Calu3 (cell line): ENCODE data around the gene TWF2. TPM values are rescaled to one million over a fixed set of nuclear protein-coding genes. Genes with fewer than 3 reads are reported as not detected.

ENCODE experiments used
- BruUV-seq: library from RNA; stranded (reverse); fragments of 400-500 nt; replicated peaks from 2 replicates; lab custom pipeline; 2021; lab: Mats Ljungman, UMichigan
- CTCF ChIA-PET: fragments of 300-600 bp; sonication (Branson Sonifier 250); formaldehyde crosslinking; loops from one replicate; lab custom pipeline; 2022; ENCODE audit warnings: antibody characterized with exemption; lab: Charles Lee
- DNase-seq: peaks from one replicate; pipeline ENCODE4 v3.0.0; 2022
- H3K27ac Mint-ChIP-seq: one replicate; pipeline ENCODE4 v1.8.0; 2022; ENCODE audit warnings: mixed read lengths; ENCODE audit not compliant: unreplicated experiment
- H3K27me3 Mint-ChIP-seq: one replicate; pipeline ENCODE4 v1.8.0; 2022; ENCODE audit warnings: mixed read lengths; ENCODE audit not compliant: unreplicated experiment
- H3K36me3 Mint-ChIP-seq: one replicate; pipeline ENCODE4 v1.8.0; 2022; ENCODE audit warnings: mild to moderate bottlenecking, moderate library complexity, mixed read lengths; ENCODE audit not compliant: insufficient read depth, unreplicated experiment
- H3K4me1 Mint-ChIP-seq: one replicate; pipeline ENCODE4 v1.8.0; 2022; ENCODE audit warnings: mild to moderate bottlenecking, low read depth, mixed read lengths; ENCODE audit not compliant: unreplicated experiment
- H3K4me3 Mint-ChIP-seq: one replicate; pipeline ENCODE4 v1.8.0; 2022; ENCODE audit warnings: mild to moderate bottlenecking, low read depth, moderate library complexity, mixed read lengths; ENCODE audit not compliant: unreplicated experiment
- H3K9me3 Mint-ChIP-seq: one replicate; pipeline ENCODE4 v1.8.0; 2022; ENCODE audit warnings: low read depth, mixed read lengths; ENCODE audit not compliant: unreplicated experiment
- CTCF ChIP-seq: fragments of 200-600 bp; IDR thresholded peaks from one replicate; pipeline ENCODE4 v1.8.0; 2022; ENCODE audit warnings: antibody characterized with exemption; ENCODE audit not compliant: unreplicated experiment
- intact Hi-C: fragments of 100-400 bp; cut with micrococcal nuclease; formaldehyde crosslinking; loops from one replicate; pipeline ENCODE4 v1.10.0; 2022; ENCODE audit not compliant: unreplicated experiment
- total RNA-seq: library from RNA; stranded (reverse); gene quantifications from 2 replicates; pipeline ENCODE4 v1.2.3, GENCODE V29; 2022

TWF2 gene
- total RNA-seq, 1 experiment from 2014 or later = 49.1 TPM

DNA sequence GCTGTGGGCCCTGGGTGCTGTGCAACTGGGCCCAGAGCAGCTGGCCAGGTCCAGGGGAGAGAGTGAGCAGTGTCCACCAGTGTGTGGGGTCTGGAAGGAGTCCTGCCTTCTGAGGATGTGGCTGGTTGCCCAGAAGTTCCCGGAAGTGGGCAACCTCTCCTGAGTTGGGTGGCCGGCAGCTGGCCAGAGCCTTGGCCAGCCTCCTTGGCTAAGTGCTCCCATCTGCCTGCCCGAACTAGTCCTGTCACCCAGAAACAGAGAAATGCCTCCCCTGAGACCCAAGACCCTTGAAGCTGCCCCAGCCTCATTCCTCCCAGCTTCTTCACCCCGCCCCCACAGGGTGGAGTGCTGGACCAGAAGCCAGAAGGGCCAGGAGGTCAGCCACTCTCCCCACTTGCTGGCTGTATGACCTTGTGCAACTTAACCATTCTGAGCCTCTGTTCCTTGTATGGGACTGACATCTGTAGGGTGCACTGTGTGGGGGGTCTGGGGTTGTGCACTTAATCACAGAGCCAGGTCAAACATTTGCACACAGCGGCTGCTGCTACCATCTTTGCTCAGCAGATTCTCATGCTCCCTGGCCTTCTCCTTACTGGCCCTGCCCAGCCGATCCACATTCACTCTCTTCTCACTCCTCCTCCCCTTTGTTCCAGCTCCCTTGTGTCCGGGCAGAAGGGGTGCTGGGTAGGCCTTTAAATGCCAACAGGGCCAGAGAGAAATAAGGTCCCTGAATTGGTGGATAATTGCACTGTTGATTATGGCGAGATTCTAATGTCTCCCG, 48.5 kb downstream of the TWF2 start:
- H3K4me1 Mint-ChIP-seq = peaks cover 13% of the 10 kb centered on the region
- TF ChIP-seq CTCF = no peak
- no peak overlapping the region for H3K4me3 Mint-ChIP-seq
- no peak overlapping the region for H3K27ac Mint-ChIP-seq
- H3K36me3 Mint-ChIP-seq = no peaks in the 10 kb centered on the region
- DNase-seq = no peak
- no TSS peak for BruUV-seq
- CTCF ChIA-PET = interaction anchor here (0.9 kb wide), 1 partner anchor 23 kb away, joined by 3 read pairs; no protein-coding TSS in a partner anchor
- H3K9me3 Mint-ChIP-seq = no peaks in the 10 kb centered on the region
- intact Hi-C loops = no loop called here
- no peaks in the 10 kb centered on the region for H3K27me3 Mint-ChIP-seq

DNA sequence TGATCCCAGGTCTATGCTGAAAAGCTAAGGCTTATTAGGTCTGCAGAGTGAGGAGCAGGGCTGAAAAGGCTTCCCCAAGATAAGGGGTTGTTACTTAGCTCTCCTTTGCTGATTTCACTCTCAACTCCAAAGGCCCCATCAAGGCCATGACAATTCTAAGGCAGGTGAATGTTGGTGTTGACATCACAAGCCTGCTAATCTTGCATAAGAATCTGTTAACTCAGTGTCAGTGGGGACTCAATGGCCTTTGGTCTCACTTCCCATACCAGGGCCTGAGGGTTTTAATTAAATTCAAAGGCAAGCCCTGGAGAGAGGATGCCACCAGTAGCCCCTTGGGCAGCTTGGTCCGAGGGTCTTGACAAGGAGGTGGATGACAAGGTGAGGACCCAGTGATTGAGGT, 50.4 kb downstream of the TWF2 start:
- CTCF ChIA-PET = no interaction called here
- Mint-ChIP-seq H3K27ac (no peak overlapping the region), H3K27me3 (no peaks in the 10 kb centered on the region), H3K4me3 (no peak overlapping the region), H3K9me3 (no peaks in the 10 kb centered on the region), H3K36me3 (no peaks in the 10 kb centered on the region), H3K4me1 (peaks cover 13% of the 10 kb centered on the region)
- no peak for DNase-seq
- intact Hi-C loops = no loop called here
- no TSS peak for BruUV-seq
- no peak for TF ChIP-seq CTCF

GRCh38 chr3:52186729-52187128, 52.2 kb downstream of the TWF2 start:
- intact Hi-C loops = no loop called here
- BruUV-seq = no TSS peak

GRCh38 chr3:52185837-52186236, 53.1 kb downstream of the TWF2 start:
- Mint-ChIP-seq H3K27me3 (no peaks in the 10 kb centered on the region), H3K4me1 (peaks cover 9% of the 10 kb centered on the region), H3K27ac (no peak overlapping the region), H3K36me3 (no peaks in the 10 kb centered on the region), H3K9me3 (no peaks in the 10 kb centered on the region), H3K4me3 (no peak overlapping the region)
- TF ChIP-seq CTCF = no peak
- no peak for DNase-seq
- intact Hi-C loops = no loop called here
- CTCF ChIA-PET = interaction anchor here (1.0 to 1.4 kb wide), 2 partner anchors 9 to 11 kb away, joined by 3 read pairs; no protein-coding TSS in a partner anchor
- no TSS peak for BruUV-seq

More at GRCh38 chr3:52186729-52187128, 52.2 kb downstream of the TWF2 start:
- TF ChIP-seq CTCF = no peak
- H3K27me3 Mint-ChIP-seq = no peaks in the 10 kb centered on the region
- H3K36me3 Mint-ChIP-seq = no peaks in the 10 kb centered on the region
- H3K4me1 Mint-ChIP-seq = peaks cover 13% of the 10 kb centered on the region
- no peaks in the 10 kb centered on the region for H3K9me3 Mint-ChIP-seq
- no peak overlapping the region for H3K4me3 Mint-ChIP-seq
- H3K27ac Mint-ChIP-seq = no peak overlapping the region
- DNase-seq = no peak
- CTCF ChIA-PET = interaction anchor here (1.0 to 1.4 kb wide), 2 partner anchors 9 to 10 kb away, joined by 3 read pairs; no protein-coding TSS in a partner anchor
